ENCODE measurements around the gene CCL22. TPM values are rescaled to one million over a fixed set of nuclear protein-coding genes. Genes with fewer than 3 reads are reported as not detected.

The CCL22 gene
- total and polyA plus RNA-seq, 2 experiments from 2014 or later = 0.19 TPM; not detected in 1

GRCh38 chr16:57407521-57408353 lies 49.2 kb downstream of the CCL22 start:
- H3K4me1 Mint-ChIP-seq = peaks cover 5% of the 10 kb centered on the region; the same call in 1 of the 3 replicates

More at GRCh38 chr16:57407521-57408353, 49.2 kb downstream of the CCL22 start:
- Mint-ChIP-seq H3K36me3 (ENCODE audit: low read depth) (no peaks in the 10 kb centered on the region), H3K27me3 (ENCODE audit: insufficient read depth, low read depth, poor library complexity) (peaks cover 11% of the 10 kb centered on the region), H3K9me3 (no peaks in the 10 kb centered on the region), H3K27ac (no peak overlapping the region), H3K4me3 (no peak overlapping the region)
- Histone ChIP-seq H4K20me1 (replicated peaks; ENCODE audit: insufficient read depth) (no peaks in the 10 kb centered on the region), H3K9me2 (ENCODE audit: insufficient read depth) (0 out of 2 replicates have a peak, but pooled peaks cover 4% of the 10 kb centered on the region), H3K27ac (ENCODE audit: low read depth) (no peak overlapping the region), H3K4me1 (ENCODE audit: insufficient read depth) (no peaks in the 10 kb centered on the region), H3K36me3 (ENCODE audit: insufficient read depth) (no peaks in the 10 kb centered on the region), H2AFZ (no peak overlapping the region), H3K27me3 (ENCODE audit: insufficient read depth) (no peaks in the 10 kb centered on the region), H3F3A (replicated peaks; ENCODE audit: low read depth) (no peaks in the 10 kb centered on the region), H3K79me2 (replicated peaks; ENCODE audit: insufficient read depth) (no peaks in the 10 kb centered on the region), H3K4me3 (no peak overlapping the region), H3K4me2 (no peak overlapping the region)
- TF ChIP-seq ETS1 (IDR thresholded peaks at IDR 0.05) (no peak), CREB1 (CRISPR knock-in tag; IDR thresholded peaks at IDR 0.05; ENCODE audit: low read depth) (no peak), STAT1 (IDR thresholded peaks at IDR 0.05; ENCODE audit: unreplicated experiment) (no peak), EZH2 (IDR thresholded peaks at IDR 0.05; ENCODE audit: low read depth, unreplicated experiment) (no peak), NANOG (IDR thresholded peaks at IDR 0.05; ENCODE audit: borderline replicate concordance) (no peak), ZNF114 (CRISPR knock-in tag; IDR thresholded peaks at IDR 0.05) (no peak), EZH2phosphoT487 (IDR thresholded peaks at IDR 0.05; ENCODE audit: unreplicated experiment) (no peak), ZNF462 (CRISPR knock-in tag; IDR thresholded peaks at IDR 0.05) (no peak), ZNF331 (CRISPR knock-in tag; IDR thresholded peaks at IDR 0.05; ENCODE audit: low read depth) (no peak), POLR2AphosphoS5 (IDR thresholded peaks at IDR 0.05; ENCODE audit: low read depth) (no peak), JUNB (IDR thresholded peaks at IDR 0.05; ENCODE audit: unreplicated experiment) (no peak)
- TF ChIP-seq, protein P1, sequence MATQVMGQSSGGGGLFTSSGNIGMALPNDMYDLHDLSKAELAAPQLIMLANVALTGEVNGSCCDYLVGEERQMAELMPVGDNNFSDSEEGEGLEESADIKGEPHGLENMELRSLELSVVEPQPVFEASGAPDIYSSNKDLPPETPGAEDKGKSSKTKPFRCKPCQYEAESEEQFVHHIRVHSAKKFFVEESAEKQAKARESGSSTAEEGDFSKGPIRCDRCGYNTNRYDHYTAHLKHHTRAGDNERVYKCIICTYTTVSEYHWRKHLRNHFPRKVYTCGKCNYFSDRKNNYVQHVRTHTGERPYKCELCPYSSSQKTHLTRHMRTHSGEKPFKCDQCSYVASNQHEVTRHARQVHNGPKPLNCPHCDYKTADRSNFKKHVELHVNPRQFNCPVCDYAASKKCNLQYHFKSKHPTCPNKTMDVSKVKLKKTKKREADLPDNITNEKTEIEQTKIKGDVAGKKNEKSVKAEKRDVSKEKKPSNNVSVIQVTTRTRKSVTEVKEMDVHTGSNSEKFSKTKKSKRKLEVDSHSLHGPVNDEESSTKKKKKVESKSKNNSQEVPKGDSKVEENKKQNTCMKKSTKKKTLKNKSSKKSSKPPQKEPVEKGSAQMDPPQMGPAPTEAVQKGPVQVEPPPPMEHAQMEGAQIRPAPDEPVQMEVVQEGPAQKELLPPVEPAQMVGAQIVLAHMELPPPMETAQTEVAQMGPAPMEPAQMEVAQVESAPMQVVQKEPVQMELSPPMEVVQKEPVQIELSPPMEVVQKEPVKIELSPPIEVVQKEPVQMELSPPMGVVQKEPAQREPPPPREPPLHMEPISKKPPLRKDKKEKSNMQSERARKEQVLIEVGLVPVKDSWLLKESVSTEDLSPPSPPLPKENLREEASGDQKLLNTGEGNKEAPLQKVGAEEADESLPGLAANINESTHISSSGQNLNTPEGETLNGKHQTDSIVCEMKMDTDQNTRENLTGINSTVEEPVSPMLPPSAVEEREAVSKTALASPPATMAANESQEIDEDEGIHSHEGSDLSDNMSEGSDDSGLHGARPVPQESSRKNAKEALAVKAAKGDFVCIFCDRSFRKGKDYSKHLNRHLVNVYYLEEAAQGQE (IDR thresholded peaks at IDR 0.05; ENCODE audit: unreplicated experiment) = no peak
- TF ChIP-seq, protein P2, sequence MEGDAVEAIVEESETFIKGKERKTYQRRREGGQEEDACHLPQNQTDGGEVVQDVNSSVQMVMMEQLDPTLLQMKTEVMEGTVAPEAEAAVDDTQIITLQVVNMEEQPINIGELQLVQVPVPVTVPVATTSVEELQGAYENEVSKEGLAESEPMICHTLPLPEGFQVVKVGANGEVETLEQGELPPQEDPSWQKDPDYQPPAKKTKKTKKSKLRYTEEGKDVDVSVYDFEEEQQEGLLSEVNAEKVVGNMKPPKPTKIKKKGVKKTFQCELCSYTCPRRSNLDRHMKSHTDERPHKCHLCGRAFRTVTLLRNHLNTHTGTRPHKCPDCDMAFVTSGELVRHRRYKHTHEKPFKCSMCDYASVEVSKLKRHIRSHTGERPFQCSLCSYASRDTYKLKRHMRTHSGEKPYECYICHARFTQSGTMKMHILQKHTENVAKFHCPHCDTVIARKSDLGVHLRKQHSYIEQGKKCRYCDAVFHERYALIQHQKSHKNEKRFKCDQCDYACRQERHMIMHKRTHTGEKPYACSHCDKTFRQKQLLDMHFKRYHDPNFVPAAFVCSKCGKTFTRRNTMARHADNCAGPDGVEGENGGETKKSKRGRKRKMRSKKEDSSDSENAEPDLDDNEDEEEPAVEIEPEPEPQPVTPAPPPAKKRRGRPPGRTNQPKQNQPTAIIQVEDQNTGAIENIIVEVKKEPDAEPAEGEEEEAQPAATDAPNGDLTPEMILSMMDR (conservative IDR thresholded peaks at IDR 0.05; ENCODE audit: low read depth in 2 of 2) = no peak
- ATAC-seq (no peak), DNase-seq (ENCODE audit: low spot score) (no peak)

Data from GM23338 (cell line).